HFFc6 (cell line): ENCODE measurements around the gene ADAM8. TPM values are rescaled to one million over a fixed set of nuclear protein-coding genes. Genes with fewer than 3 reads are reported as not detected.

Source experiments
- DNase-seq: peaks from one replicate; pipeline ENCODE4 v3.0.0-alpha.2; 2018
- H3K27ac Mint-ChIP-seq: 2 replicates; pipeline ENCODE4 v1.8.0; 2020; ENCODE audit warnings: mild to moderate bottlenecking, mixed read lengths
- H3K27me3 Mint-ChIP-seq: 2 replicates; pipeline ENCODE4 v1.8.0; 2021; ENCODE audit warnings: mild to moderate bottlenecking, moderate library complexity, mixed read lengths; ENCODE audit not compliant: insufficient read depth
- H3K36me3 Mint-ChIP-seq: 2 replicates; pipeline ENCODE4 v1.8.0; 2021; ENCODE audit warnings: low read depth, mixed read lengths
- H3K4me1 Mint-ChIP-seq: 2 replicates; pipeline ENCODE4 v1.8.0; 2020; ENCODE audit warnings: low read depth, mixed read lengths
- H3K4me3 Mint-ChIP-seq: 2 replicates; pipeline ENCODE4 v1.8.0; 2020; ENCODE audit warnings: mild to moderate bottlenecking, moderate library complexity, mixed read lengths
- H3K9me3 Mint-ChIP-seq: 2 replicates; pipeline ENCODE4 v1.8.0; 2020; ENCODE audit warnings: mild to moderate bottlenecking, mixed read lengths
- CTCF ChIP-seq: fragments of 200-600 bp; sonication (generic); IDR thresholded peaks from 2 replicates; pipeline ENCODE4 v1.5.0; 2021; ENCODE audit warnings: antibody characterized with exemption, mild to moderate bottlenecking
- microRNA-seq: library from miRNA; unstranded; fragments of <30 nt; microRNA quantifications from one replicate; pipeline ENCODE4, GENCODE V29; 2019
- total RNA-seq, 6 experiments: library from RNA; stranded (reverse); fragmentation: NEBNext Ultra II Directional; extraction: Animal tissue kit (Norgen Biotek cat#: 25700); gene quantifications; 2 replicates in 1 of 6; 3 replicates in 5 of 6; pipeline ENCODE4 v1.2.3, GENCODE V29; 2021

The ADAM8 gene
- total RNA-seq, 6 experiments from 2014 or later: 0.99 to 2.9 (median 1.2) TPM

- Mint-ChIP-seq H3K4me3 (no peak overlapping the region), H3K4me1 (no peaks in the 10 kb centered on the region), H3K27ac (no peak overlapping the region), H3K9me3 (peaks cover 19% of the 10 kb centered on the region; the same call in 1 of the 2 replicates), H3K27me3 (peaks cover 4% of the 10 kb centered on the region), H3K36me3 (no peaks in the 10 kb centered on the region)
- no peak for DNase-seq
- TF ChIP-seq CTCF: no peak
These were observed 61.9 kb downstream of the ADAM8 start for GRCh38 chr10:133214468-133215410.

DNA sequence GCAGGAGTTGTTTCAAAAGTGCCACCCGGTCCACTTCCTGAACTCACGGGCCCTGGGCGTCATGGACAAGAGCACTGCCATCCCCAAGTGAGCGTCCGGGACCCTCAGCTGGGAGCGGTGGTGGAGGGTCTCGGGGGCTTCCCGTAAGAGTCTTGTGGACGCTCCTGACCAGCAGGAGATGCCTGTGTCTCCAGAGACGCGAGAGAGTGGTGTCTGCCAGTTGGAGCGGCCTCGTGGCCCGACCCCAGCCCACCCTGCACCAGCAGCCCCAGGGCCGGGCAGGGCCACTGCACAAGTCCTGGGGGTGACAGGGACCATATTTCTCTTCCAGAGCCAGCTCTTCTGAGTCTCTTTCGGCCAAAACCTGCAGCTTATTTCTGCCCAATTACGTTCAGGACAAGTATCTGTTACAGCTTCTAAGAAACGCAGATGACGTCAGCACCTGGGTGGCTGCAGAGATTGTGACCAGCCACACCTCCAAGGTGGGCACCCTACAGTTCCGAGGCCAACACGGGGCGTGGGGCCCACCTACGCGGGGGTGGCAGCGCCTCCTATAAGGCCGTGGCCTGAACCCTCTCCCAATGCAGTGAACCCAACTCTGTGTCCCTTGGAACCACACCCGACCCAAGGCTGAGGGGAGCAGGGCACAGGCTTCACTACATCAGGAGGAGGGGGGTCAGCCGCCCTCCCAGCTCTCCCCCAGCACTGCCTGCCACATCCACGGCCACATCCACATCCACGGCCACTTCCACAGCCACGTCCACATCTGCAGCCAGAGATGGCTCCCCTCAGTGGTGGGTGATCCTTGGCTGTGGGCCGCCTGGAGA is 62.8 kb downstream of the ADAM8 start:
- TF ChIP-seq CTCF: no peak
- no peak for DNase-seq
- no peak overlapping the region for H3K27ac Mint-ChIP-seq
- H3K27me3 Mint-ChIP-seq: peaks cover 4% of the 10 kb centered on the region
- H3K9me3 Mint-ChIP-seq: peaks cover 19% of the 10 kb centered on the region; the same call in 1 of the 2 replicates
- H3K4me1 Mint-ChIP-seq: no peaks in the 10 kb centered on the region
- H3K36me3 Mint-ChIP-seq: no peaks in the 10 kb centered on the region
- H3K4me3 Mint-ChIP-seq: no peak overlapping the region

- TF ChIP-seq CTCF: no peak
- Mint-ChIP-seq H3K4me3 (no peak overlapping the region), H3K9me3 (peaks cover 19% of the 10 kb centered on the region; the same call in 1 of the 2 replicates), H3K27ac (no peak overlapping the region), H3K27me3 (peaks cover 4% of the 10 kb centered on the region), H3K36me3 (no peaks in the 10 kb centered on the region), H3K4me1 (no peaks in the 10 kb centered on the region)
- DNase-seq: no peak
These were observed 63.7 kb downstream of the ADAM8 start for GRCh38 chr10:133212853-133213494.

Small RNA genes lying within 50 kb of the gene (microRNA-seq; reads per million reads assigned to microRNA genes)
- not detected for gene MIR202

Other genes with a start within 250 kb of the ADAM8 start
- not detected for gene ADGRA1, start 188.9 kb downstream of the ADAM8 start, total RNA-seq
- under 1 TPM in 3 of 6 experiments, not detected in 3; 0.05 to 1.00 (median 0.28) TPM for gene KNDC1, start 116.6 kb downstream of the ADAM8 start, total RNA-seq
- gene UTF1, start 46.7 kb downstream of the ADAM8 start, total RNA-seq: not detected
- not detected for gene VENTX, start 39.0 kb downstream of the ADAM8 start, total RNA-seq
- gene TUBGCP2, start 32.0 kb upstream of the ADAM8 start, total RNA-seq: 10 to 100 TPM; 72.5 to 80.8 (median 77.7) TPM
- 10 to 100 TPM; 45.7 to 62.0 (median 52.7) TPM for gene ZNF511, start 32.0 kb upstream of the ADAM8 start, total RNA-seq
- under 1 TPM in 1 of 6 experiments, not detected in 5; 0.31 TPM for gene CALY, start 60.0 kb upstream of the ADAM8 start, total RNA-seq
- gene PRAP1, start 70.5 kb upstream of the ADAM8 start, total RNA-seq: not detected
- gene FUOM, start 81.2 kb upstream of the ADAM8 start, total RNA-seq: 1 to 10 TPM in 5 of 6 experiments, under 1 TPM in 1; 0.55 to 8.9 (median 7.8) TPM
- gene ECHS1, start 96.5 kb upstream of the ADAM8 start, total RNA-seq: 100 to 1,000 TPM; 105 to 137 (median 114) TPM
- 1 to 10 TPM; 2.4 to 4.9 (median 3.6) TPM for gene PAOX, start 102.4 kb upstream of the ADAM8 start, total RNA-seq
- gene MTG1, start 117.3 kb upstream of the ADAM8 start, total RNA-seq: 10 to 100 TPM; 23.7 to 33.0 (median 26.6) TPM
- gene SPRN, start 147.8 kb upstream of the ADAM8 start, total RNA-seq: 1 to 10 TPM in 2 of 6 experiments, under 1 TPM in 4; 0.31 to 2.9 (median 0.40) TPM
- gene SCART1, start 177.1 kb upstream of the ADAM8 start, total RNA-seq: 1 to 10 TPM in 3 of 6 experiments, under 1 TPM in 3; 0.59 to 1.3 (median 1.0) TPM